Measurements from ENCODE around the gene RPS5.

- TF ChIP-seq CTCF (conservative IDR thresholded peaks at IDR 0.05) (no peak; the same call in 1 of the 2 replicates), ZFX (IDR thresholded peaks at IDR 0.05) (no peak)
These were observed 14.5 kb upstream of the RPS5 start for GRCh38 chr19:58372311-58373133.
